ENCODE results near the gene RFC2. TPM values are rescaled to one million over a fixed set of nuclear protein-coding genes. Genes with fewer than 3 reads are reported as not detected.

RFC2 gene
- total and polyA plus RNA-seq, 10 of the 15 experiments (the other 5 are each of a cell fraction or from before 2014, with no cell fraction given), result 25.8 to 145 (median 90.9) TPM

DNA sequence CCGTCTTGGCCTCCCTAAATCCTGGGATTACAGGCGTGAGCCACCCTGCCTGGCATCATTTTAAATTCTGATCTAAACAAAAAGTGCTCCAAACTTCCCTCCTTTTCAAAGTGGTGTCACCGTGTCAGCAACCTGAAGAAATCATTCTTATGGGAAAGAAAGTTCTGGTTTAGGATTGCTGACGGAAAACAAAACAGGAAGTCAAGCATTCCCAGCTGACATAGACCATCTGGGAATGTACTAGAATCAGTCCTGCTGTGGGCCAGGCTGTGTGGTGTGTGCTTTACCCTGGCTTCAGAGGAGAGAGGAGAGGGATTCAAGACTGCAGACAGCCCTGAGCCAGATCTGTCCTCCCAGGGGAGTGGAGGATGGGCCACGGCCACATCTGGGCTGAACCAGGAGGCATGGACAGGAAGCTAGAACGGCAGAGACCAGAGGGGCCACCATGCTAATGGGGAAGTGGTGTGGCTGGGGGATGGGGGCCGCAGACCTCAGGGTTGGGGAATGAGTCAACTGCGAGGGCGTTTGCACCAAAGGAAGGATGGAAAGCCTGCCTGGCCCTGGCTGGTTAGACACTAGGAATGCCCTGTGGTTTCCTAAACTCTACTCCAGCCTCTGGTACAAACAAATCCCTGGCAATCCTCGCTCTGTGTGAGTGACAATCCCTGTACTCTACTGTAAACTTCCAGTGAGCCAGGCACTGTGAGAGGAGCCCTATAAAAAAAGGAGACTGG is 18.3 kb upstream of the RFC2 start (continued):
- TF ChIP-seq ZBTB33 (IDR thresholded peaks at IDR 0.05), result no peak
- peak; percentile 100 for TF ChIP-seq PAX5 (IDR thresholded peaks at IDR 0.05; ENCODE audit: borderline replicate concordance, low read depth, low read length)
- peak; percentile 99 for TF ChIP-seq BCL3 (IDR thresholded peaks at IDR 0.05; ENCODE audit: borderline replicate concordance, insufficient read depth, low read depth, low read length, poor library complexity, severe bottlenecking)
- peak; percentile 72; the same call in 1 of the 2 replicates for TF ChIP-seq MAX (IDR thresholded peaks at IDR 0.05; ENCODE audit: low read depth, low read length)
- TF ChIP-seq HDAC2 (IDR thresholded peaks at IDR 0.05), result no peak
- TF ChIP-seq, protein P1, sequence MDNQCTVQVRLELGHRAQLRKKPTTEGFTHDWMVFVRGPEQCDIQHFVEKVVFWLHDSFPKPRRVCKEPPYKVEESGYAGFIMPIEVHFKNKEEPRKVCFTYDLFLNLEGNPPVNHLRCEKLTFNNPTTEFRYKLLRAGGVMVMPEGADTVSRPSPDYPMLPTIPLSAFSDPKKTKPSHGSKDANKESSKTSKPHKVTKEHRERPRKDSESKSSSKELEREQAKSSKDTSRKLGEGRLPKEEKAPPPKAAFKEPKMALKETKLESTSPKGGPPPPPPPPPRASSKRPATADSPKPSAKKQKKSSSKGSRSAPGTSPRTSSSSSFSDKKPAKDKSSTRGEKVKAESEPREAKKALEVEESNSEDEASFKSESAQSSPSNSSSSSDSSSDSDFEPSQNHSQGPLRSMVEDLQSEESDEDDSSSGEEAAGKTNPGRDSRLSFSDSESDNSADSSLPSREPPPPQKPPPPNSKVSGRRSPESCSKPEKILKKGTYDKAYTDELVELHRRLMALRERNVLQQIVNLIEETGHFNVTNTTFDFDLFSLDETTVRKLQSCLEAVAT (IDR thresholded peaks at IDR 0.05), result peak; percentile 92
- peak; percentile 96 for TF ChIP-seq JUNB (IDR thresholded peaks at IDR 0.05)
- TF ChIP-seq, protein P2, sequence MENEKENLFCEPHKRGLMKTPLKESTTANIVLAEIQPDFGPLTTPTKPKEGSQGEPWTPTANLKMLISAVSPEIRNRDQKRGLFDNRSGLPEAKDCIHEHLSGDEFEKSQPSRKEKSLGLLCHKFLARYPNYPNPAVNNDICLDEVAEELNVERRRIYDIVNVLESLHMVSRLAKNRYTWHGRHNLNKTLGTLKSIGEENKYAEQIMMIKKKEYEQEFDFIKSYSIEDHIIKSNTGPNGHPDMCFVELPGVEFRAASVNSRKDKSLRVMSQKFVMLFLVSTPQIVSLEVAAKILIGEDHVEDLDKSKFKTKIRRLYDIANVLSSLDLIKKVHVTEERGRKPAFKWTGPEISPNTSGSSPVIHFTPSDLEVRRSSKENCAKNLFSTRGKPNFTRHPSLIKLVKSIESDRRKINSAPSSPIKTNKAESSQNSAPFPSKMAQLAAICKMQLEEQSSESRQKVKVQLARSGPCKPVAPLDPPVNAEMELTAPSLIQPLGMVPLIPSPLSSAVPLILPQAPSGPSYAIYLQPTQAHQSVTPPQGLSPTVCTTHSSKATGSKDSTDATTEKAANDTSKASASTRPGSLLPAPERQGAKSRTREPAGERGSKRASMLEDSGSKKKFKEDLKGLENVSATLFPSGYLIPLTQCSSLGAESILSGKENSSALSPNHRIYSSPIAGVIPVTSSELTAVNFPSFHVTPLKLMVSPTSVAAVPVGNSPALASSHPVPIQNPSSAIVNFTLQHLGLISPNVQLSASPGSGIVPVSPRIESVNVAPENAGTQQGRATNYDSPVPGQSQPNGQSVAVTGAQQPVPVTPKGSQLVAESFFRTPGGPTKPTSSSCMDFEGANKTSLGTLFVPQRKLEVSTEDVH (IDR thresholded peaks at IDR 0.05; ENCODE audit: low read depth, partially characterized antibody), result no peak
- TF ChIP-seq, protein P3, sequence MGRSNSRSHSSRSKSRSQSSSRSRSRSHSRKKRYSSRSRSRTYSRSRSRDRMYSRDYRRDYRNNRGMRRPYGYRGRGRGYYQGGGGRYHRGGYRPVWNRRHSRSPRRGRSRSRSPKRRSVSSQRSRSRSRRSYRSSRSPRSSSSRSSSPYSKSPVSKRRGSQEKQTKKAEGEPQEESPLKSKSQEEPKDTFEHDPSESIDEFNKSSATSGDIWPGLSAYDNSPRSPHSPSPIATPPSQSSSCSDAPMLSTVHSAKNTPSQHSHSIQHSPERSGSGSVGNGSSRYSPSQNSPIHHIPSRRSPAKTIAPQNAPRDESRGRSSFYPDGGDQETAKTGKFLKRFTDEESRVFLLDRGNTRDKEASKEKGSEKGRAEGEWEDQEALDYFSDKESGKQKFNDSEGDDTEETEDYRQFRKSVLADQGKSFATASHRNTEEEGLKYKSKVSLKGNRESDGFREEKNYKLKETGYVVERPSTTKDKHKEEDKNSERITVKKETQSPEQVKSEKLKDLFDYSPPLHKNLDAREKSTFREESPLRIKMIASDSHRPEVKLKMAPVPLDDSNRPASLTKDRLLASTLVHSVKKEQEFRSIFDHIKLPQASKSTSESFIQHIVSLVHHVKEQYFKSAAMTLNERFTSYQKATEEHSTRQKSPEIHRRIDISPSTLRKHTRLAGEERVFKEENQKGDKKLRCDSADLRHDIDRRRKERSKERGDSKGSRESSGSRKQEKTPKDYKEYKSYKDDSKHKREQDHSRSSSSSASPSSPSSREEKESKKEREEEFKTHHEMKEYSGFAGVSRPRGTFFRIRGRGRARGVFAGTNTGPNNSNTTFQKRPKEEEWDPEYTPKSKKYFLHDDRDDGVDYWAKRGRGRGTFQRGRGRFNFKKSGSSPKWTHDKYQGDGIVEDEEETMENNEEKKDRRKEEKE (IDR thresholded peaks at IDR 0.05), result no peak
- TF ChIP-seq ZZZ3 (IDR thresholded peaks at IDR 0.05; ENCODE audit: control insufficient read depth, insufficient read length, low read depth), result no peak
- TF ChIP-seq NR2C1 (IDR thresholded peaks at IDR 0.05), result no peak
- TF ChIP-seq CBFB (IDR thresholded peaks at IDR 0.05; ENCODE audit: low read depth), result peak; percentile 100
- TF ChIP-seq, protein P4, sequence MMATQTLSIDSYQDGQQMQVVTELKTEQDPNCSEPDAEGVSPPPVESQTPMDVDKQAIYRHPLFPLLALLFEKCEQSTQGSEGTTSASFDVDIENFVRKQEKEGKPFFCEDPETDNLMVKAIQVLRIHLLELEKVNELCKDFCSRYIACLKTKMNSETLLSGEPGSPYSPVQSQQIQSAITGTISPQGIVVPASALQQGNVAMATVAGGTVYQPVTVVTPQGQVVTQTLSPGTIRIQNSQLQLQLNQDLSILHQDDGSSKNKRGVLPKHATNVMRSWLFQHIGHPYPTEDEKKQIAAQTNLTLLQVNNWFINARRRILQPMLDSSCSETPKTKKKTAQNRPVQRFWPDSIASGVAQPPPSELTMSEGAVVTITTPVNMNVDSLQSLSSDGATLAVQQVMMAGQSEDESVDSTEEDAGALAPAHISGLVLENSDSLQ (IDR thresholded peaks at IDR 0.05), result no peak; the same call in 1 of the 2 replicates
- no peak for TF ChIP-seq SREBF1 (IDR thresholded peaks at IDR 0.05; ENCODE audit: low read length)
- no peak for TF ChIP-seq STAT1 (conservative IDR thresholded peaks at IDR 0.05)
- peak; percentile 96 for TF ChIP-seq MTA2 (IDR thresholded peaks at IDR 0.05; ENCODE audit: low read depth)
